K562 (cell line): Measurements from ENCODE around the gene ACTL8. TPM values are rescaled to one million over a fixed set of nuclear protein-coding genes. Genes with fewer than 3 reads are reported as not detected.

Experiments
- ATAC-seq: fragments of 200-7000 bp; cut with Tn5 transposase; 3 replicates; pipeline ENCODE4 v1.9.1; 2020; ENCODE audit warnings: moderate library complexity
- BruUV-seq: library from RNA; stranded (reverse); fragments of 400-500 nt; replicated peaks from 2 replicates; lab custom pipeline; 2021; lab: Mats Ljungman, UMichigan
- CTCF ChIA-PET: fragments of 300-600 bp; formaldehyde crosslinking; extraction: SDS; loops from one replicate; lab custom pipeline; 2021; ENCODE audit warnings: low intra/inter-chr PET ratio; lab: Yijun Ruan, JAX
- POLR2A ChIA-PET: fragments of 300-600, 350-650 bp; sonication (Branson Sonifier 250); formaldehyde crosslinking; extraction: SDS; loops from one replicate; lab custom pipeline; 2021; ENCODE audit warnings: antibody characterized with exemption, inconsistent platforms; lab: Yijun Ruan, JAX
- DNase-seq, 4 experiments: peaks; one replicate each; pipeline versions ENCODE4 v3.0.0 to v3.0.0-alpha.2; 2011 to 2018; ENCODE audit warnings: low spot score in 3 of 4, mixed read lengths in 3 of 4; ENCODE audit errors: extremely low read depth in 1 of 4
- FAIRE-seq: peaks from 2 replicates; lab custom pipeline; 2011; peaks lifted over from hg19 to GRCh38; lab: Jason Lieb, UNC
- H2AFZ ChIP-seq: 2 replicates; pipeline ENCODE4 v1.6.0; 2011; ENCODE audit warnings: low read depth, low read length, control low read depth, inconsistent platforms
- H3K27ac ChIP-seq: fragments of 200-600 bp; 3 replicates; pipeline ENCODE4 v1.8.0; 2011; ENCODE audit warnings: low read depth, mild to moderate bottlenecking, control low read depth, inconsistent platforms, low read length, moderate library complexity, mixed read lengths; ENCODE audit errors: extremely low read depth
- H3K27me3 ChIP-seq, 2 experiments: fragments of 300-600 bp in 1 of 2; 2 replicates in 1 of 2; 3 replicates in 1 of 2; pipeline versions ENCODE4 v1.6.0 to v1.8.0; 2011; ENCODE audit warnings: inconsistent platforms in 2 of 2, low read length in 2 of 2, mild to moderate bottlenecking in 1 of 2, mixed read lengths in 1 of 2, moderate library complexity in 1 of 2; ENCODE audit not compliant: control insufficient read depth in 2 of 2, insufficient read depth in 2 of 2
- H3K36me3 ChIP-seq: fragments of 300-600 bp; 3 replicates; pipeline ENCODE4 v1.8.0; 2011; ENCODE audit warnings: mild to moderate bottlenecking, low read length, inconsistent platforms; ENCODE audit not compliant: control insufficient read depth, insufficient read depth
- H3K4me1 ChIP-seq, 2 experiments: fragments of 200-600 bp in 1 of 2; replicated peaks in 1 of 2; 2 replicates in 1 of 2; 3 replicates in 1 of 2; pipeline versions ENCODE4 v1.5.1 to v1.8.0; 2011; ENCODE audit warnings: inconsistent platforms in 2 of 2, low read length in 2 of 2, mild to moderate bottlenecking in 1 of 2, mixed read lengths in 1 of 2, moderate library complexity in 1 of 2; ENCODE audit not compliant: control insufficient read depth in 2 of 2, insufficient read depth in 2 of 2
- H3K4me2 ChIP-seq: 2 replicates; pipeline ENCODE4 v1.6.1; 2011; ENCODE audit warnings: low read length, control low read depth, inconsistent platforms, mixed read lengths; ENCODE audit not compliant: insufficient read depth
- H3K4me3 ChIP-seq: fragments of 200-600 bp; sonication (generic), shearing (Covaris generic); 2 replicates; pipeline ENCODE4 v1.5.1; 2016; ENCODE audit warnings: control low read depth, inconsistent platforms
- H3K79me2 ChIP-seq: fragments of 200-600 bp; 3 replicates; pipeline ENCODE4 v1.8.0; 2011; ENCODE audit warnings: low read length, inconsistent platforms; ENCODE audit not compliant: control insufficient read depth, insufficient read depth
- H3K9ac ChIP-seq, 2 experiments: 2 replicates each; pipeline versions ENCODE4 v1.6.0 to v1.6.1; 2011; ENCODE audit warnings: low read depth in 2 of 2, low read length in 2 of 2, control low read depth in 1 of 2, inconsistent platforms in 1 of 2, mild to moderate bottlenecking in 1 of 2, mixed read lengths in 1 of 2; ENCODE audit not compliant: insufficient read depth in 1 of 2
- H3K9me1 ChIP-seq: one replicate; pipeline ENCODE4 v1.6.0; 2011; ENCODE audit warnings: inconsistent platforms, mild to moderate bottlenecking, low read length, moderate library complexity; ENCODE audit not compliant: control insufficient read depth, insufficient read depth
- H3K9me3 ChIP-seq: replicated peaks from 2 replicates; pipeline ENCODE4 v1.5.1; 2011; ENCODE audit warnings: low read depth, low read length, inconsistent platforms; ENCODE audit not compliant: control insufficient read depth, insufficient read depth
- H4K20me1 ChIP-seq: replicated peaks from 2 replicates; pipeline ENCODE4 v1.6.1; 2011; ENCODE audit warnings: low read length, inconsistent platforms, mixed read lengths; ENCODE audit not compliant: control insufficient read depth, insufficient read depth
- E2F3 ChIP-seq: fragments of 250-450 bp; sonication (Bioruptor Pico); IDR thresholded peaks from 2 replicates; pipeline ENCODE4 v1.4.0; 2020; ENCODE audit warnings: mild to moderate bottlenecking
- ERF ChIP-seq: fragments of 450-650 bp; formaldehyde crosslinking; IDR thresholded peaks from 2 replicates; pipeline ENCODE4 v1.4.0; 2020; ENCODE audit warnings: mild to moderate bottlenecking, mixed read lengths
- MTA1 ChIP-seq: fragments of 450-650 bp; IDR thresholded peaks from 2 replicates; pipeline ENCODE4 v1.6.1; 2017; ENCODE audit warnings: borderline replicate concordance
- MYNN ChIP-seq, 2 experiments: sonication (generic); formaldehyde crosslinking in 1 of 2; IDR thresholded peaks; 2 replicates each; pipeline versions ENCODE4 v1.5.0 to v1.6.1; 2016 to 2020; ENCODE audit warnings: antibody characterized with exemption in 1 of 2, missing genetic modification reagents in 1 of 2
- RBM34 ChIP-seq: fragments of 200-400 bp; formaldehyde crosslinking; IDR thresholded peaks from 2 replicates; pipeline ENCODE4 v1.6.1; 2018; ENCODE audit warnings: low read length, borderline replicate concordance; ENCODE audit not compliant: insufficient read depth
- ZNF324 ChIP-seq: fragments of 250-450 bp; sonication (Bioruptor Pico); IDR thresholded peaks from 2 replicates; pipeline ENCODE4 v1.4.0; 2020; ENCODE audit warnings: mild to moderate bottlenecking
- WGBS: fragments of 100-300 bp; shearing (Covaris generic); methylation state at CpG from one replicate; pipeline ENCODE4 v1.1.6; 2016; ENCODE audit warnings: low coverage, mixed read lengths; ENCODE audit not compliant: insufficient coverage; ENCODE audit errors: missing lambda C conversion rate; 5-methylcytosine and 5-hydroxymethylcytosine counted together
- in situ Hi-C: fragments of 300-500 bp; cut with MboI; formaldehyde crosslinking; loops from 4 replicates; pipeline ENCODE4 v1.15.0; 2018; ENCODE audit warnings: inconsistent platforms, mixed read lengths
- intact Hi-C: fragments of 100-400 bp; cut with micrococcal nuclease; formaldehyde crosslinking; loops from 2 replicates; pipeline ENCODE4 v1.14.2; 2022
- polyA plus RNA-seq, 8 experiments: library from polyadenylated mRNA; depleted of rRNA in 4 of 8; stranded (reverse) in 5 of 8; unstranded in 3 of 8; fragments of >200 nt; fragmentation: Nextera tagmentation in 2 of 8; fragmentation: Illumina TruSeq in 1 of 8; extraction: Ambion mirVana in 2 of 8; extraction: Trizol in 1 of 8; gene quantifications; 2 replicates each; pipeline versions ENCODE4 v1.2.1 to v1.2.3, GENCODE V29; 2011 to 2014; ENCODE audit warnings: inconsistent platforms in 1 of 8, missing spikeins in 1 of 8
- total RNA-seq, 7 experiments: library from RNA; depleted of rRNA in 6 of 7; stranded (reverse); fragments of >200 nt in 6 of 7; fragmentation: Illumina TruSeq in 2 of 7; extraction: Trizol in 2 of 7; gene quantifications; 2 replicates each; pipeline versions ENCODE4 v1.2.1 to v1.2.3, GENCODE V29; 2011 to 2021; ENCODE audit warnings: low replicate concordance in 1 of 7
- TF ChIP-seq, protein P1 (sequence below), 3 experiments: IDR thresholded peaks in 2 of 3; conservative IDR thresholded peaks in 1 of 3; 2 replicates each; pipeline ENCODE4 v1.5.1; 2011 to 2012; ENCODE audit warnings: low read length in 3 of 3, mild to moderate bottlenecking in 3 of 3, control low read depth in 2 of 3, improper control_type of control experiment in 1 of 3, inconsistent platforms in 1 of 3, low read depth in 1 of 3, mixed read lengths in 1 of 3, moderate library complexity in 1 of 3; ENCODE audit not compliant: insufficient read depth in 2 of 3
- TF ChIP-seq, protein P2 (sequence below): sonication (generic); formaldehyde crosslinking; IDR thresholded peaks from 2 replicates; pipeline ENCODE4 v1.9.0; 2022; ENCODE audit warnings: mild to moderate bottlenecking, missing genetic modification reagents
- TF ChIP-seq, protein P3 (sequence below): IDR thresholded peaks from 2 replicates; pipeline ENCODE4 v1.6.1; 2011; ENCODE audit warnings: borderline replicate concordance, low read depth, mild to moderate bottlenecking, moderate library complexity, low read length; ENCODE audit not compliant: insufficient read depth, poor library complexity, severe bottlenecking
- TF ChIP-seq, protein P4 (sequence below): fragments of 450-650 bp; IDR thresholded peaks from 2 replicates; pipeline ENCODE4 v1.6.1; 2016
- TF ChIP-seq, protein P5 (sequence below): sonication (generic); formaldehyde crosslinking; IDR thresholded peaks from 2 replicates; pipeline ENCODE4 v1.5.0; 2020; ENCODE audit warnings: missing genetic modification reagents

The ACTL8 gene
- total and polyA plus RNA-seq, 9 of the 15 experiments (the other 6 are each of a cell fraction or from before 2014, with no cell fraction given) = 0.30 to 3.3 (median 1.6) TPM

DNA sequence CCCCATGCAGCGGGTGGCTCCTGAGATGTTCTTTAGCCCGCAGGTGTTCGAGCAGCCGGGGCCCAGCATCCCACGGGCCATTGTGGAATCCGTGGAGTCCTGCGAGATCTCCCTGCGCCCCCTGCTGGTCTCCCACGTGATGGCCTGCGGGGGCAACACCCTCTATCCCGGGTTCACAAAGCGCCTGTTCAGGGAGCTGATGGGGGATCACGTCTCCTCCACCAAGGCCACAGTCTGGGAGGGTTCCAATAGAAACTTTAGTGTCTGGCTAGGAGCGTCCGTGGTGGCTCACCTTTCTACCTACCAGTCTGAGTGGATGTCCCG, 71.0 kb downstream of the ACTL8 start:
- H3K4me1 ChIP-seq = peaks cover 0 to 7% of the 10 kb centered on the region in 2 experiments; a peak in 1 of 5 replicates
- CTCF ChIA-PET = interaction anchor here (1.1 kb wide), 2 partner anchors 165 to 172 kb away, joined by 3 to 6 read pairs; no protein-coding TSS in a partner anchor
- H4K20me1 ChIP-seq = peaks cover 10% of the 10 kb centered on the region; the same call in 1 of the 2 replicates
- peak; percentile 92 for ATAC-seq
- H3K79me2 ChIP-seq = no peaks in the 10 kb centered on the region
- DNase-seq = peak; percentile 61 to 84 (median 78)
- no peak overlapping the region for H2AFZ ChIP-seq
- H3K4me2 ChIP-seq = no peak overlapping the region
- peak; percentile 78 for FAIRE-seq
- WGBS = 2% methylated on average over 16 of the region's 16 CpGs
- in situ Hi-C loops (loop anchor here (10.0 kb wide), 1 partner anchor 161 kb away; no protein-coding TSS in a partner anchor), intact Hi-C loops (loop anchor here (5.0 kb wide), 1 partner anchor 164 kb away; no protein-coding TSS in a partner anchor)
- H3K9me1 ChIP-seq = no peaks in the 10 kb centered on the region
- H3K9ac ChIP-seq = no peak overlapping the region
- no peak overlapping the region for H3K4me3 ChIP-seq
- H3K27ac ChIP-seq = no peak overlapping the region
- H3K9me3 ChIP-seq = no peaks in the 10 kb centered on the region
- H3K36me3 ChIP-seq = no peaks in the 10 kb centered on the region
- POLR2A ChIA-PET = no interaction called here
- no TSS peak for BruUV-seq
- peaks cover 7 to 19% of the 10 kb centered on the region in 2 experiments; a peak in 4 of 5 replicates for H3K27me3 ChIP-seq
- TF ChIP-seq E2F3 (CRISPR knock-in tag) (no peak), ZNF324 (CRISPR knock-in tag) (no peak), ERF (CRISPR knock-in tag) (no peak), MTA1 (no peak), MYNN (IDR thresholded peaks at IDR 0.05) (no peak), MYNN (CRISPR knock-in tag; IDR thresholded peaks at IDR 0.05) (no peak), RBM34 (no peak)
- TF ChIP-seq, protein P1, sequence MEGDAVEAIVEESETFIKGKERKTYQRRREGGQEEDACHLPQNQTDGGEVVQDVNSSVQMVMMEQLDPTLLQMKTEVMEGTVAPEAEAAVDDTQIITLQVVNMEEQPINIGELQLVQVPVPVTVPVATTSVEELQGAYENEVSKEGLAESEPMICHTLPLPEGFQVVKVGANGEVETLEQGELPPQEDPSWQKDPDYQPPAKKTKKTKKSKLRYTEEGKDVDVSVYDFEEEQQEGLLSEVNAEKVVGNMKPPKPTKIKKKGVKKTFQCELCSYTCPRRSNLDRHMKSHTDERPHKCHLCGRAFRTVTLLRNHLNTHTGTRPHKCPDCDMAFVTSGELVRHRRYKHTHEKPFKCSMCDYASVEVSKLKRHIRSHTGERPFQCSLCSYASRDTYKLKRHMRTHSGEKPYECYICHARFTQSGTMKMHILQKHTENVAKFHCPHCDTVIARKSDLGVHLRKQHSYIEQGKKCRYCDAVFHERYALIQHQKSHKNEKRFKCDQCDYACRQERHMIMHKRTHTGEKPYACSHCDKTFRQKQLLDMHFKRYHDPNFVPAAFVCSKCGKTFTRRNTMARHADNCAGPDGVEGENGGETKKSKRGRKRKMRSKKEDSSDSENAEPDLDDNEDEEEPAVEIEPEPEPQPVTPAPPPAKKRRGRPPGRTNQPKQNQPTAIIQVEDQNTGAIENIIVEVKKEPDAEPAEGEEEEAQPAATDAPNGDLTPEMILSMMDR (IDR thresholded peaks at IDR 0.05 in 2 of 3, conservative IDR thresholded peaks at IDR 0.05 in 1 of 3; ENCODE audit: insufficient read depth in 2 of 3, low read depth in 1 of 3, low read length in 3 of 3) = peak; percentile 69 to 81 (median 78)
- TF ChIP-seq, protein P2, sequence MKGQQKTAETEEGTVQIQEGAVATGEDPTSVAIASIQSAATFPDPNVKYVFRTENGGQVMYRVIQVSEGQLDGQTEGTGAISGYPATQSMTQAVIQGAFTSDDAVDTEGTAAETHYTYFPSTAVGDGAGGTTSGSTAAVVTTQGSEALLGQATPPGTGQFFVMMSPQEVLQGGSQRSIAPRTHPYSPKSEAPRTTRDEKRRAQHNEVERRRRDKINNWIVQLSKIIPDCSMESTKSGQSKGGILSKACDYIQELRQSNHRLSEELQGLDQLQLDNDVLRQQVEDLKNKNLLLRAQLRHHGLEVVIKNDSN (CRISPR knock-in tag) = peak; percentile 16; the same call in 1 of the 2 replicates
- TF ChIP-seq, protein P3, sequence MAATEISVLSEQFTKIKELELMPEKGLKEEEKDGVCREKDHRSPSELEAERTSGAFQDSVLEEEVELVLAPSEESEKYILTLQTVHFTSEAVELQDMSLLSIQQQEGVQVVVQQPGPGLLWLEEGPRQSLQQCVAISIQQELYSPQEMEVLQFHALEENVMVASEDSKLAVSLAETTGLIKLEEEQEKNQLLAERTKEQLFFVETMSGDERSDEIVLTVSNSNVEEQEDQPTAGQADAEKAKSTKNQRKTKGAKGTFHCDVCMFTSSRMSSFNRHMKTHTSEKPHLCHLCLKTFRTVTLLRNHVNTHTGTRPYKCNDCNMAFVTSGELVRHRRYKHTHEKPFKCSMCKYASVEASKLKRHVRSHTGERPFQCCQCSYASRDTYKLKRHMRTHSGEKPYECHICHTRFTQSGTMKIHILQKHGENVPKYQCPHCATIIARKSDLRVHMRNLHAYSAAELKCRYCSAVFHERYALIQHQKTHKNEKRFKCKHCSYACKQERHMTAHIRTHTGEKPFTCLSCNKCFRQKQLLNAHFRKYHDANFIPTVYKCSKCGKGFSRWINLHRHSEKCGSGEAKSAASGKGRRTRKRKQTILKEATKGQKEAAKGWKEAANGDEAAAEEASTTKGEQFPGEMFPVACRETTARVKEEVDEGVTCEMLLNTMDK = peak; percentile 29
- TF ChIP-seq, protein P4, sequence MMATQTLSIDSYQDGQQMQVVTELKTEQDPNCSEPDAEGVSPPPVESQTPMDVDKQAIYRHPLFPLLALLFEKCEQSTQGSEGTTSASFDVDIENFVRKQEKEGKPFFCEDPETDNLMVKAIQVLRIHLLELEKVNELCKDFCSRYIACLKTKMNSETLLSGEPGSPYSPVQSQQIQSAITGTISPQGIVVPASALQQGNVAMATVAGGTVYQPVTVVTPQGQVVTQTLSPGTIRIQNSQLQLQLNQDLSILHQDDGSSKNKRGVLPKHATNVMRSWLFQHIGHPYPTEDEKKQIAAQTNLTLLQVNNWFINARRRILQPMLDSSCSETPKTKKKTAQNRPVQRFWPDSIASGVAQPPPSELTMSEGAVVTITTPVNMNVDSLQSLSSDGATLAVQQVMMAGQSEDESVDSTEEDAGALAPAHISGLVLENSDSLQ = no peak
- TF ChIP-seq, protein P5, sequence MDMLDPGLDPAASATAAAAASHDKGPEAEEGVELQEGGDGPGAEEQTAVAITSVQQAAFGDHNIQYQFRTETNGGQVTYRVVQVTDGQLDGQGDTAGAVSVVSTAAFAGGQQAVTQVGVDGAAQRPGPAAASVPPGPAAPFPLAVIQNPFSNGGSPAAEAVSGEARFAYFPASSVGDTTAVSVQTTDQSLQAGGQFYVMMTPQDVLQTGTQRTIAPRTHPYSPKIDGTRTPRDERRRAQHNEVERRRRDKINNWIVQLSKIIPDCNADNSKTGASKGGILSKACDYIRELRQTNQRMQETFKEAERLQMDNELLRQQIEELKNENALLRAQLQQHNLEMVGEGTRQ (CRISPR knock-in tag) = peak; percentile 62
